NCI-H1092 (cell line): ENCODE measurements around the gene MRTFA.
"Not testable (repeated sequence)": the region's sequence is repeated elsewhere in the genome, so short reads cannot be mapped to it uniquely, and the experiment has no call there.

Source experiments
- DNase-seq: peaks from one replicate; lab custom pipeline; 2025; lab: John Stamatoyannopoulos, UW

Gene MRTFA

GRCh38 chr22:40659166-40659565, 22.6 kb upstream of the MRTFA start:
- no peak for DNase-seq

GRCh38 chr22:40656651-40657050, 20.1 kb upstream of the MRTFA start:
- DNase-seq, result not testable (repeated sequence)

GRCh38 chr22:40655941-40656340, 19.4 kb upstream of the MRTFA start:
- not testable (repeated sequence) for DNase-seq

- DNase-seq, result peak; percentile 12
These were observed 18.1 kb upstream of the MRTFA start for GRCh38 chr22:40654522-40655167.

DNA sequence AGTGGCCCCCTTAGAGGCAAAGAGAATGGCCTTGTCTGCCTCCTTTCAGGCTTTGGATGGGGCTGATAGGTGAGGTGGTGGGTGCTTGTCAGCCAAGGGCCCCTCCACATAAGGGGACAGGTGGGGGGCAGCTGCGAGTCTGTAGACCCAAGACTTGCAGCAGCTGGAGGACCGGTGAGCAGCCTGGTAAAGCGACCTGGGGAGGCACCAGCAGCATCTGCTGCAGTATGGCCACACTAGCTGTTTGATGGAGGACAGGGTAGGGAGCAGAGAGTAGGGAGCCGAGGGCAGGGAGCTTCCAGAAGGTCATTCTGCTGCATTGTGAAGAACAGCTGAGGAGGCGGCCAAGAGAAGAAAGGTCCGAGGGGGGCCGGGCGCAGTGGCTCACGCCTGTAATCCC, 16.8 kb upstream of the MRTFA start:
- no peak for DNase-seq

- DNase-seq, result peak; percentile 92
These were observed 15.3 kb upstream of the MRTFA start for GRCh38 chr22:40651563-40652501.

DNA sequence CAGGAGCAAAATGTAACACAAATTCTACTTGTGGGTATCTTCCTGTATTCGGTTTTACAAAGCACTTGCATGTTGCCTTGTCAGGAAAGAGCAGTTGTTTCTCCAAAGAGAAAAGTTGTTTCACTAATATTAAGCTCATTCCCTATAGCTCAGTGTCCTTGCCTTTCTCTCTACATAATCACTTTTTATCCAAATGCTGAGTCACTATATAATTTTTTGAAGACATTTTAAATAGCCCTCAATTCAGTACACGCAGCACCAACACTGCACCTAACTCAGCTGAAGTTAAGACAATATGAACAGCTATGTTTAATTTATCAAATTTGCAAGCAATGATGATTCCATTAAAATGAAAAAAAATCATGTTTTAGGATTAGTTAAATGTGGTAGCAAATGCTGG, 14.5 kb upstream of the MRTFA start:
- DNase-seq, result no peak

DNA sequence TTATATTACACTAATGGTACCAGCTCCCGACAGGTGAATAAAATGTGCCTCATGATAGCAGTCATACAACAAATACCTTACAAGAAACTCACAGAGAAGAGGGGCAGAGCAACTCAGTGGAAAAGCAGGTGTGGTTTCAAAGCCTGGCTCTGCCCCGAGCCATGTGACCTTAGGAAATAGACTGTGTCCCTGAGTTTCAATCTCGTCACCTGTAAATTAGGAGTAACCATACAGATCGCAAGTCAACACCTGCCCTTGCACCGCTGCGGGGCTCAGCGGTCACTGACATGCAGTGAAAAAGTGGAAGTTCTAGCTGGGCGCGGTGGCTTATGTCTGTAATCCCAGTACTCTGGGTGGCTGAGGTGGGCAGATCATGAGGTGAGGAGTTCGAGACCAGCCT, 11.9 kb upstream of the MRTFA start:
- DNase-seq, result no peak

GRCh38 chr22:40645579-40646197, 9.2 kb upstream of the MRTFA start:
- no peak for DNase-seq

GRCh38 chr22:40642316-40642715, 5.8 kb upstream of the MRTFA start:
- DNase-seq, result no peak

DNA sequence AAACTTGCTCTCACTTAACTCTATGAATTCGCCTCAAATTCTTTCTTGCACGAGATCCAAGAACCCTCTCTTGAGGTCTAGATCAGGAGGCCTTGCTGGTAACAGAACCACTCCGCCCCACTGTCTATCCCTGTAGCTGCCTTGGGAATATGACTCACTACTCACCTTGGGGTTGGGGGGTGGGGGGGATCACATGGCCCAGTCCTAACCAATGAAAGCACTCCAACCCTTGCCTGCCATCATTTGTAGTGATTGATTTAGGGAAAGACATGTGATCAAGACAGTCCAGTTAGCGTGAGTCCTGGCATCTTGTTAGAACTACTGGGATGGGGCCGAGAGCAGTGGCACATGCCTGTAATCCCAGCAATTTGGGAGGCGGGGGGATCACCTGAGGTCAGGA, 4.8 kb upstream of the MRTFA start:
- no peak for DNase-seq

GRCh38 chr22:40638261-40638660, 1.7 kb upstream of the MRTFA start:
- no peak for DNase-seq

- DNase-seq, result no peak
These were observed 948 bp upstream of the MRTFA start for GRCh38 chr22:40637183-40638150.

DNA sequence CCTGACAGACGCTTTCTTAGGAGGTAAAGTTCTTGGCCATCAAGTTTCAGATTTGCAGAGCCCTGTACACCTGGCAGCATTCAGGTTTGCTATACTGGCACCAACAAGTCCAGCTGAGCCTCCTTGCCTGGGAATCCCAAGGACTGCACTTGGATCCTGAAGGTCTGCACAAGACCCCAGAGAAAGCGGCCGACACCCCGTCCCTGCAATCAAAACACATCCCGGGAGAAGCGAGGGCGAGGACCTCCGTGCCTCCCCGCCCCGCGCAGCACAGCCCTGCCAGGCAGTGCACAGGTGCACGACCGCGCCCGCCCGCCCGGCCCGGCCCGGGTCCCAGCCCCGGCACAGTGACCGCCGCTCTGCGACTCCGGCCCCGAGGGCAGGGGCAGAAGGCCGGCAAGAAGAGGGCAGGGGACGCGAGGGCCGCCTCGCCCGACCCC, 559 bp downstream of the MRTFA start:
- no peak for DNase-seq

DNA sequence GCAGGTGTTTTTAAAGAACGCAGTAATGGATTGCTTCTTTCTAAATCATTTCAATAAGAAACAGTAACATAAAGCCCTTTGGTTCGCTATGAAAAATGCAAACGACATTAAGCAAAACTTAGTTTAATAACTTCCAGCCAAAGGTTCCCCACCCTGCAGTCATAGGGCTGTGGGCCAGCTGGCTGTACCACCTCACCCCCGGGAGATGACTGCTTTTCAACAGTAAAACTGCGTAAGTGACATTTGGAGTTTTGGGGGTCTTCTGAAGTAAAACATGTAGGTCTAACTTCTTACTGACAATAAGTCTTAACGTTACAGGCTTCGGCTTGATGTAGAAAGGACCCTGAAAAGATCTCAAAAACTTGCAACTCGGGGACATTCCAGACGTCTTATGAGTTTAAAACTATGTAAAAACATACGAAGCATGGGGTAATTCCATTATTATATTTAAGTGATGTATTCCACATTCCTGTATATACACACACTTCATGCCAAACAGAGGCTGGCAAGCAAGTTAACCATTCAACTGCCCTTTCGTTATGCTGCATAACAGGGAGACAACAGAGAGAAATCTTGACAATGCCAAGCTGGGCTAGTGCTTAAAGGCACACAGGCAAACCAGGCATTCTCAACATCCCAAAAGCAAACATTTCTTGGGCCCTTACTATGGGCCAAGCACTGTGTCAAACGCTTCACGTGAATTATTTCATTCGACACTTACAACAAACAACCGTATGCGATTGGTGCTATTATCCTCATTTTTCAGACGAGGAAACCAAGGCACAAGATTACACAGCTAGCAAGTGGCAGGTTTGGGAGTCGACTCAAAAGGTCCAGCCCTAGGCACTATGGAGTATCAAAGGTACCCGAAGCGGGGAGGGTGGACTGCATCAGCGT, 1.2 kb downstream of the MRTFA start:
- DNase-seq, result no peak

DNA sequence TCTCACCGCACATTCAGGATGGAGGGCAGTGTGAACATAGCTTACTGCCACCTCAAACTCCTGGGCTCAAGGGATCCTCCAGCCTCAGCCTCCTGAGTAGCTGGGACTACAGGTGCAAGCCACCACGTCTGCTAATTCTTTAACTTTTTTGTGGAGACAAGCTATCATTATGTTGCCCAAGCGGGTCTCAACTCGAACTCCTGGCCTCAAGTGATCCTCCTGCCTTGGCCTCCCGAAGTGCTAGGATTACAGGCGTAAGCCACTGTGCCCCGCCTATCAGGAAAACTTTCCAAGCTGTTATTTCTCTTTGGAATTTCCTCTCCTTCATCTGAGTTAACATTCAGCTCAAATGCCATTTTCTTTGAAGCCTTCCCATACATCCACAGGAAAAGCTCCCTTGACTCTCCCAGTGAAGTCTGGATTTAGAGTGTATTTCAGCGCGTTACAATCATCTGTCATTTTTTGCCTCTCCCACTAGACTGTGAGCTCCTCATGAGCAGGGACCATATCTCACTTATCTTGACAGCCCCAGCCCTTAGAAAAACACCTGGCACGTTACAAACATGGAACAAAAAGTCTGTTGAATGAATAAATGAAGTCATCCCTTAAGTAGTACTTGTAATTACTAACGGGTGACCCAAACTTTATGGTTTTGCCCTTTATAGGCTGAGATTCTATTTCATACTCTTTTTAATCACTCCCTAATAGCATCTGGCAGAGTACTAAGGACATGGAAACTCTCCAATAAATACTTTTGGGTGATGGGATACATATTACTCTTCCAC, 2.2 kb downstream of the MRTFA start:
- DNase-seq, result no peak

DNA sequence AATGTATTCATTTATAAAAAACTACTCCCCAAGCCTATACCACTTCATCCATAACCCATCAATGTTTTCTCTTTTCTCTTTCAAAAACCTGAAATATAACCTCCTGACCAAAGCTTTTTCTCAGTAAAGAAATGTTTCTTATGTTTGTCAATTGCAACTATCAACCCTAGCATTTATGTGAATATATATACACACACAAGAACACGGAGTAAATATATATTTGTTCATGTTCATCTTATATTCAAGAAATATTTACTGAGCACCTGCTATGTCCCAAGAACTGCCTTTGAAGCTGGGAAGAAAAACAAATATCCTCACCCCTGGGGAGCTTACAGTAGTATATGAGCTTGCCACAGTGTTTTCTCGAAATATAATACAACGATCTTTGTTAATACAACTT, 3.5 kb downstream of the MRTFA start:
- DNase-seq, result no peak

DNA sequence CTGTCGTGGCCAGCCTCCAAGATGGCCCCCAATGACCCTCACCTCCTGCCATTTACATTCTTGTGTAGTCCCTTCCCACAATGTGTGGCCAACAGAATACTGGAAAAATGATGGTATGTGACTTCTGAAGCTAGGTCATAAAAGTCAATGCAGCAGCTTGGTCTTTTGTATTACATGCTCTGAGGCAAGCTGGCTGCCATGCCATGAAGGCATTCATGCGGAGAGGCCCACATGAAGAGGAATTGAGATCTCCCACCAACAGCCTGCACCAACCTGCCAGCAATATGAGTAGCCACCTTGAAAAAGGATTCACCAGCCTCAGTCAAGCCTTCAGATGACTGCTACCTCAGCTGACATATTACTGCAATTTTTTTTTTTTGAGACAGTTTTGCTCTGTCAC, 4.6 kb downstream of the MRTFA start:
- DNase-seq, result no peak

DNA sequence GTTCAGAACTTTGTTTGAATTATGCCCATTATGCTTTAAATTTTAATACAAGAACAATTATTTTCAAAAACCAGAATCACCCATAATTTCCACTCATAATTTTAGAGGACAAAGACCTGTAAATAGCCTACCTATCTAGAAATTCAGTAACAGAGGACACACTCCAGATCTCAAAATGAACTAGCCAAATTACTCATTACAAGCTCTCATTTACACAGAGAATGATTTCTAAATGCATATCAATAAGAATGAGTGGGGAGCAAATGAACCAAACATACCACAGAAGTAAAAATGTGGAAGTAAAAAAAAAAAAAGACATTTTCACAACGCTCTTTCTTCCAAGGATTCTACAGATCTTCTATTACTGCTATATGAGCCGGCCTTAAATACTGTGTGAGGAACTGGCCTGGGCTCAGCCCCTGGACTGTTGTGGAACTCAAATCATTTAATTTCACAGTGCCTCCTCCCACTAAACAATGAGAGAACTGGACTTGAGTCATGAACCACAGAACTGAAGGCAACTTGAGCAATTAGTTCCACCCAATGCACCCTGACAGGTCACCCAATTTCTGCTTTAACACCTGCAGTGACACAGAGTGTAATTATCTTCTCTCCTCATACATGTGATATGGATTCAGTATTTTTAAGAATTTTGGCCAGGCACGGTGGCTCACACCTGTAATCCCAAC, 8.0 kb downstream of the MRTFA start:
- DNase-seq, result no peak
